H1 (cell line): Measurements from ENCODE around the gene FAM193A. TPM values are rescaled to one million over a fixed set of nuclear protein-coding genes. Genes with fewer than 3 reads are reported as not detected.

ENCODE experiments used
- CTCF ChIA-PET: fragments of 300-600 bp; sonication (Branson Sonifier 250); formaldehyde crosslinking; loops from one replicate; lab custom pipeline; 2021; ENCODE audit not compliant: partially characterized antibody; lab: Charles Lee
- POLR2A ChIA-PET: fragments of 300-600 bp; sonication (Branson Sonifier 250); formaldehyde crosslinking; loops from one replicate; lab custom pipeline; 2021; ENCODE audit warnings: inconsistent platforms; ENCODE audit not compliant: partially characterized antibody; lab: Charles Lee
- DNase-seq, 2 experiments: peaks; one replicate each; pipeline versions ENCODE4 v3.0.0 to v3.0.0-alpha.2; 2010 to 2022; ENCODE audit warnings: low spot score in 2 of 2, low read depth in 1 of 2, mixed read lengths in 1 of 2
- FAIRE-seq: peaks from 2 replicates; lab custom pipeline; 2011; peaks lifted over from hg19 to GRCh38; lab: Jason Lieb, UNC
- H2AFZ ChIP-seq: 2 replicates; pipeline ENCODE4 v1.8.1; 2012; ENCODE audit warnings: low read length, inconsistent platforms
- H2AK5ac ChIP-seq: 2 replicates; pipeline ENCODE4 v1.6.1; 2013; ENCODE audit warnings: low read depth, low read length
- H2BK120ac ChIP-seq: replicated peaks from 2 replicates; pipeline ENCODE3; 2013; ENCODE audit warnings: low read depth, low read length, inconsistent platforms
- H2BK12ac ChIP-seq: 2 replicates; pipeline ENCODE4 v1.6.1; 2013; ENCODE audit warnings: low read depth, low read length
- H2BK15ac ChIP-seq: 2 replicates; pipeline ENCODE4 v1.6.1; 2013; ENCODE audit warnings: low read length
- H2BK20ac ChIP-seq: 2 replicates; pipeline ENCODE4 v1.6.1; 2013; ENCODE audit warnings: low read length
- H2BK5ac ChIP-seq: 2 replicates; pipeline ENCODE4 v1.6.1; 2013; ENCODE audit warnings: low read depth, low read length
- H3K14ac ChIP-seq: 2 replicates; pipeline ENCODE4 v1.6.1; 2013; ENCODE audit warnings: inconsistent platforms; ENCODE audit not compliant: insufficient read length
- H3K18ac ChIP-seq: 2 replicates; pipeline ENCODE4 v1.6.1; 2013; ENCODE audit warnings: low read length; ENCODE audit errors: extremely low read depth
- H3K23ac ChIP-seq: 2 replicates; pipeline ENCODE4 v1.6.1; 2013; ENCODE audit warnings: inconsistent platforms; ENCODE audit not compliant: insufficient read length
- H3K23me2 ChIP-seq: 2 replicates; pipeline ENCODE4 v1.6.1; 2013; ENCODE audit warnings: low read depth, low read length
- H3K27ac ChIP-seq: 2 replicates; pipeline ENCODE4 v1.6.1; 2011; ENCODE audit warnings: low read depth, low read length, inconsistent platforms
- H3K27me3 ChIP-seq, 4 experiments: replicated peaks in 1 of 4; 1 replicate in 1 of 4; 2 replicates in 3 of 4; pipeline versions ENCODE4 v1.6.1 to v1.8.1; 2011 to 2013; ENCODE audit warnings: low read length in 3 of 4, mild to moderate bottlenecking in 3 of 4, inconsistent platforms in 2 of 4, mixed read lengths in 2 of 4, moderate library complexity in 1 of 4; ENCODE audit not compliant: control insufficient read depth in 3 of 4, insufficient read depth in 3 of 4; ENCODE audit errors: extremely low read depth in 1 of 4
- H3K36me3 ChIP-seq, 4 experiments: 2 replicates each; pipeline versions ENCODE4 v1.6.1 to v1.8.1; 2011 to 2013; ENCODE audit warnings: mild to moderate bottlenecking in 4 of 4, low read length in 3 of 4, moderate library complexity in 2 of 4, control low read depth in 1 of 4, inconsistent platforms in 1 of 4; ENCODE audit not compliant: insufficient read depth in 4 of 4, control insufficient read depth in 2 of 4
- H3K4ac ChIP-seq: replicated peaks from 2 replicates; pipeline ENCODE3; 2013; ENCODE audit warnings: low read length, low read depth, mixed read lengths, inconsistent platforms; ENCODE audit not compliant: insufficient read length
- H3K4me1 ChIP-seq, 4 experiments: replicated peaks in 1 of 4; 1 replicate in 1 of 4; 2 replicates in 3 of 4; pipeline versions ENCODE4 v1.6.1 to v1.8.1; 2011 to 2013; ENCODE audit warnings: low read length in 3 of 4, inconsistent platforms in 2 of 4, mixed read lengths in 1 of 4; ENCODE audit not compliant: insufficient read depth in 4 of 4, control insufficient read depth in 3 of 4
- H3K4me2 ChIP-seq, 2 experiments: 2 replicates each; pipeline versions ENCODE4 v1.6.1 to v1.8.1; 2011 to 2013; ENCODE audit warnings: low read depth in 2 of 2, low read length in 2 of 2, control low read depth in 1 of 2, inconsistent platforms in 1 of 2, mild to moderate bottlenecking in 1 of 2; ENCODE audit not compliant: insufficient read depth in 1 of 2
- H3K4me3 ChIP-seq, 4 experiments: fragments of 200-600, 300-600 bp in 1 of 4; sonication (generic), shearing (Covaris generic), sonication (Bioruptor Twin) in 1 of 4; 2 replicates each; pipeline versions ENCODE4 v1.5.1 to v1.8.1; 2011 to 2016; ENCODE audit warnings: low read length in 4 of 4, low read depth in 3 of 4, control low read depth in 2 of 4, inconsistent platforms in 2 of 4, mild to moderate bottlenecking in 2 of 4, mixed read lengths in 1 of 4, moderate library complexity in 1 of 4; ENCODE audit not compliant: insufficient read depth in 2 of 4; ENCODE audit errors: extremely low read depth in 1 of 4
- H3K56ac ChIP-seq: replicated peaks from 2 replicates; pipeline ENCODE3; 2013; ENCODE audit warnings: low read depth, mild to moderate bottlenecking, mixed read lengths, low read length, inconsistent platforms; ENCODE audit not compliant: insufficient read length
- H3K79me1 ChIP-seq: 2 replicates; pipeline ENCODE4 v1.6.1; 2013; ENCODE audit warnings: low read depth, low read length, control low read depth
- H3K79me2 ChIP-seq, 2 experiments: 2 replicates each; pipeline versions ENCODE4 v1.6.1 to v1.8.1; 2012 to 2013; ENCODE audit warnings: low read length in 2 of 2, mild to moderate bottlenecking in 2 of 2, inconsistent platforms in 1 of 2; ENCODE audit not compliant: insufficient read depth in 2 of 2, control insufficient read depth in 1 of 2
- H3K9ac ChIP-seq, 4 experiments: replicated peaks in 1 of 4; 1 replicate in 1 of 4; 2 replicates in 3 of 4; pipeline versions ENCODE4 v1.6.1 to v1.8.1; 2011 to 2013; ENCODE audit warnings: low read depth in 3 of 4, low read length in 3 of 4, control low read depth in 2 of 4, mild to moderate bottlenecking in 2 of 4, moderate library complexity in 2 of 4, inconsistent platforms in 1 of 4; ENCODE audit errors: extremely low read depth in 1 of 4
- H3K9me3 ChIP-seq, 2 experiments: 2 replicates each; pipeline versions ENCODE4 v1.6.1 to v1.8.1; 2012 to 2013; ENCODE audit warnings: mild to moderate bottlenecking in 2 of 2, moderate library complexity in 2 of 2, control low read depth in 1 of 2, inconsistent platforms in 1 of 2, low read depth in 1 of 2, low read length in 1 of 2, mixed read lengths in 1 of 2; ENCODE audit not compliant: insufficient read depth in 2 of 2
- H4K20me1 ChIP-seq, 2 experiments: replicated peaks in 1 of 2; 2 replicates each; pipeline versions ENCODE3 to v1.8.1; 2011 to 2013; ENCODE audit warnings: inconsistent platforms in 2 of 2, low read length in 2 of 2, mild to moderate bottlenecking in 1 of 2; ENCODE audit not compliant: insufficient read depth in 2 of 2, control insufficient read depth in 1 of 2
- H4K5ac ChIP-seq: 2 replicates; pipeline ENCODE4 v1.6.1; 2013; ENCODE audit warnings: low read length, low read depth, mixed read lengths, inconsistent platforms; ENCODE audit not compliant: insufficient read length
- H4K8ac ChIP-seq: 2 replicates; pipeline ENCODE4 v1.8.0; 2013; ENCODE audit warnings: mild to moderate bottlenecking, moderate library complexity, low read length, inconsistent platforms; ENCODE audit not compliant: insufficient read depth; ENCODE audit errors: extremely low read depth
- H4K91ac ChIP-seq: replicated peaks from 2 replicates; pipeline ENCODE3; 2013; ENCODE audit warnings: low read length, mixed read lengths, inconsistent platforms; ENCODE audit not compliant: insufficient read length
- CHD1 ChIP-seq: IDR thresholded peaks from 2 replicates; pipeline ENCODE4 v1.6.1; 2012; ENCODE audit warnings: low read depth, low read length, improper control_type of control experiment
- NRF1 ChIP-seq: IDR thresholded peaks from 2 replicates; pipeline ENCODE4 v1.6.1; 2011; ENCODE audit warnings: mild to moderate bottlenecking, low read depth, low read length, improper control_type of control experiment
- whole genome bisulfite sequencing, 2 experiments: shearing (Covaris generic) in 1 of 2; methylation state at CpG; one replicate each; pipeline versions ENCODE4 v1.1.6 to v1.1.7; 2013 to 2015; ENCODE audit warnings: low lambda C conversion rate in 2 of 2, mixed read lengths in 2 of 2, inconsistent platforms in 1 of 2, low coverage in 1 of 2, missing lambda C conversion rate in 1 of 2; ENCODE audit not compliant: insufficient replicate concordance in 2 of 2, insufficient coverage in 1 of 2, insufficient read length in 1 of 2; ENCODE audit errors: extremely low coverage in 1 of 2, missing lambda C conversion rate in 1 of 2; 5-methylcytosine and 5-hydroxymethylcytosine counted together
- polyA plus RNA-seq, 7 experiments: library from polyadenylated mRNA; depleted of rRNA in 3 of 7; stranded (reverse) in 5 of 7; unstranded in 2 of 7; fragments of >200 nt in 5 of 7; fragments of 200-250 nt in 2 of 7; gene quantifications; 1 replicate in 5 of 7; 2 replicates in 1 of 7; 4 replicates in 1 of 7; pipeline versions ENCODE4 v1.2.1 to v1.2.3, GENCODE V29; 2011 to 2013; ENCODE audit warnings: missing spikeins in 2 of 7, mixed read lengths in 2 of 7
- total RNA-seq: library from RNA; stranded (reverse); fragmentation: NEBNext Ultra II Directional; extraction: Animal tissue kit (Norgen Biotek cat#: 25700); gene quantifications from 2 replicates; pipeline ENCODE4 v1.2.1, GENCODE V29; 2021

FAM193A gene
- total and polyA plus RNA-seq, 2 of the 8 experiments (the other 6 are each of a cell fraction or from before 2014, with no cell fraction given), result 8.7 to 26.2 TPM

DNA sequence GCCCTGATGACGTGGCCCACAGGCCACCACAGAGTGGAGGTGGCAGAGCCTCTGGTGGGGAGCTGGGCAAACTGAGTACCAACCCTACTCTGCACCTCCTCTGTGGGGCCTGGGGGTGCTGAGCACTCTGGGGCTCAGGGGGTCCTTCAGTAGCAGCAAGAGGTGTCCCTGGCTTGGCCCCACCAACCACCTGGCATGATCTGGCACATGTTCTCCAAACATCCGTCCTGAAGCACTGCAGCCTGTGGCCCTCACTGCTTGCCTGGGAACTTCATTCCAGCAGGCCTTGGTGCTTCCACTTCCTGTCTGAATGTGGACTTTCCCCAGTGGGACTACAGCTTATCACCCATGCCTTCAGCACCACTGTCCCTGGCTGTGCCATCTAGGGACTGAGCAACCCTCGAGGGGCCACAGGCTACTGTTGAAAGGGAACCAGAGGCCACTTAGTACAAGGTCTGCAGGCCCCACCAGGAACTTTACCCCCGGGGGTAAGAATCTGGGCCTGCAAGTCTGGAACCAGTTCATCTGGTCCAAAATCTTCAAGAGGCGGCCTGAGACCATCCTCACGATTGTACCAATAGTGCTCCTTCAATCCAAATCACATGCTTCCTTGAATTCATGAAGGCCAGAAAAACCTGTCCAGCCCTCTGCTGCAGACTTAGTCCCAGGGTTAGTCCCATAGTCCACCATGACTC is 206.5 kb downstream of the FAM193A start:
- Histone ChIP-seq H3K4ac (no peak overlapping the region), H3K56ac (no peak overlapping the region), H3K23ac (no peak overlapping the region), H3K79me2 (no peaks in the 10 kb centered on the region), H3K23me2 (no peaks in the 10 kb centered on the region), H3K4me1 (no peaks in the 10 kb centered on the region), H2BK15ac (no peak overlapping the region), H3K4me3 (no peak overlapping the region), H4K20me1 (peaks cover 0 to 5% of the 10 kb centered on the region in 2 experiments), H3K18ac (no peak overlapping the region), H3K27ac (no peak overlapping the region), H2BK5ac (no peak overlapping the region), H2BK12ac (no peak overlapping the region), H3K4me2 (no peak overlapping the region), H3K9me3 (no peaks in the 10 kb centered on the region), H2AK5ac (no peak overlapping the region), H3K36me3 (peaks cover 8 to 34% (median 24%) of the 10 kb centered on the region in 4 experiments; a peak in 6 of 8 replicates), H4K5ac (no peak overlapping the region), H4K91ac (no peak overlapping the region), H2AFZ (no peak overlapping the region), H3K27me3 (no peaks in the 10 kb centered on the region; a peak in 1 of 7 replicates), H2BK20ac (no peak overlapping the region), H4K8ac (no peak overlapping the region), H2BK120ac (no peak overlapping the region), H3K79me1 (peaks cover 2% of the 10 kb centered on the region; the same call in 1 of the 2 replicates), H3K14ac (no peak overlapping the region), H3K9ac (no peak overlapping the region)
- WGBS, 2 experiments, result 89% methylated on average over 6 of the region's 6 CpGs; no CpG with 5 or more reads in 1 of the 2 experiments
- POLR2A ChIA-PET, result no interaction called here
- CTCF ChIA-PET, result interaction anchor here (1.3 kb wide), 1 partner anchor 10 kb away, joined by 3 read pairs; no protein-coding TSS in a partner anchor
- TF ChIP-seq NRF1 (no peak), CHD1 (no peak)
- FAIRE-seq (no peak), DNase-seq (no peak)
